Endothelial cell of umbilical vein (primary cell): ENCODE measurements around the gene TMIE. TPM values are rescaled to one million over a fixed set of nuclear protein-coding genes. Genes with fewer than 3 reads are reported as not detected.
"Not testable (repeated sequence)": the region's sequence is repeated elsewhere in the genome, so short reads cannot be mapped to it uniquely, and the experiment has no call there.

Experiments
- BruUV-seq: library from RNA; stranded (reverse); fragments of 400-500 nt; replicated peaks from 2 replicates; lab custom pipeline; 2021; lab: Mats Ljungman, UMichigan
- CTCF ChIA-PET: fragments of 300-600, 350-600 bp; sonication (Branson Sonifier 250); formaldehyde crosslinking; loops from one replicate; lab custom pipeline; 2021; ENCODE audit warnings: antibody characterized with exemption, inconsistent platforms; lab: Charles Lee
- POLR2A ChIA-PET: fragments of 300-600, 350-600 bp; sonication (Branson Sonifier 250); formaldehyde crosslinking; loops from one replicate; lab custom pipeline; 2021; ENCODE audit warnings: antibody characterized with exemption, inconsistent platforms; lab: Charles Lee
- DNase-seq: peaks from one replicate; pipeline ENCODE4 v3.0.0-alpha.2; 2011; ENCODE audit warnings: low read depth, low spot score
- FAIRE-seq: peaks from 2 replicates; lab custom pipeline; 2011; peaks lifted over from hg19 to GRCh38; lab: Jason Lieb, UNC
- H2AFZ ChIP-seq: 2 replicates; pipeline ENCODE4 v1.6.0; 2012; ENCODE audit warnings: low read depth, low read length, control low read depth, inconsistent platforms
- H3K27ac ChIP-seq: 2 replicates; pipeline ENCODE4 v1.5.1; 2011; ENCODE audit warnings: low read depth, mild to moderate bottlenecking, control low read depth, low read length, moderate library complexity; ENCODE audit not compliant: insufficient read depth
- H3K27me3 ChIP-seq, 2 experiments: 2 replicates each; pipeline versions ENCODE4 v1.6.0 to v1.6.1; 2011; ENCODE audit warnings: low read length in 2 of 2, mixed read lengths in 1 of 2; ENCODE audit not compliant: control insufficient read depth in 2 of 2, insufficient read depth in 2 of 2
- H3K36me3 ChIP-seq, 2 experiments: 2 replicates in 1 of 2; 3 replicates in 1 of 2; pipeline ENCODE4 v1.5.1; 2011; ENCODE audit warnings: low read length in 2 of 2, mild to moderate bottlenecking in 1 of 2, moderate library complexity in 1 of 2; ENCODE audit not compliant: control insufficient read depth in 2 of 2, insufficient read depth in 2 of 2; ENCODE audit errors: extremely low read depth in 1 of 2
- H3K4me1 ChIP-seq: 3 replicates; pipeline ENCODE4 v1.5.1; 2011; ENCODE audit warnings: mild to moderate bottlenecking, low read length; ENCODE audit not compliant: control insufficient read depth, insufficient read depth; ENCODE audit errors: extremely low read depth
- H3K4me2 ChIP-seq: 2 replicates; pipeline ENCODE4 v1.6.1; 2011; ENCODE audit warnings: low read length, control low read depth, mixed read lengths; ENCODE audit not compliant: insufficient read depth
- H3K4me3 ChIP-seq, 3 experiments: fragments of 200-600 bp in 1 of 3; sonication (generic), shearing (Covaris generic) in 1 of 3; replicated peaks in 1 of 3; 2 replicates each; pipeline ENCODE4 v1.5.1; 2011 to 2016; ENCODE audit warnings: control low read depth in 3 of 3, low read length in 3 of 3, mild to moderate bottlenecking in 2 of 3, inconsistent platforms in 1 of 3, low read depth in 1 of 3, moderate library complexity in 1 of 3; ENCODE audit not compliant: insufficient read depth in 1 of 3
- H3K79me2 ChIP-seq: 2 replicates; pipeline ENCODE4 v1.6.0; 2012; ENCODE audit warnings: low read length, inconsistent platforms; ENCODE audit not compliant: control insufficient read depth, insufficient read depth
- H3K9ac ChIP-seq: replicated peaks from 2 replicates; pipeline ENCODE3; 2011; ENCODE audit warnings: low read length, control low read depth; ENCODE audit not compliant: insufficient read depth; ENCODE audit errors: extremely low read depth
- H3K9me1 ChIP-seq: replicated peaks from 3 replicates; pipeline ENCODE4 v1.6.0; 2011; ENCODE audit warnings: mild to moderate bottlenecking, low read length; ENCODE audit not compliant: control insufficient read depth, insufficient read depth; ENCODE audit errors: extremely low read depth
- H3K9me3 ChIP-seq: replicated peaks from 2 replicates; pipeline ENCODE4 v1.5.1; 2012; ENCODE audit warnings: low read length, inconsistent platforms; ENCODE audit not compliant: control insufficient read depth, insufficient read depth
- H4K20me1 ChIP-seq: replicated peaks from 2 replicates; pipeline ENCODE3; 2011; ENCODE audit warnings: mild to moderate bottlenecking, low read length; ENCODE audit not compliant: control insufficient read depth, insufficient read depth; ENCODE audit errors: extremely low read depth
- EZH2 ChIP-seq: IDR thresholded peaks from 2 replicates; pipeline ENCODE4 v1.6.1; 2012; ENCODE audit warnings: borderline replicate concordance, low read depth, mild to moderate bottlenecking, moderate library complexity, low read length, inconsistent platforms; ENCODE audit not compliant: severe bottlenecking
- FOS ChIP-seq: IDR thresholded peaks from 2 replicates; pipeline ENCODE4 v1.6.1; 2011; ENCODE audit warnings: mild to moderate bottlenecking, low read length, moderate library complexity, borderline replicate concordance; ENCODE audit not compliant: insufficient read depth
- GATA2 ChIP-seq: IDR thresholded peaks from 2 replicates; pipeline ENCODE4 v1.7.0; 2011; ENCODE audit warnings: low read depth, mild to moderate bottlenecking, moderate library complexity, mixed read lengths, low read length; ENCODE audit not compliant: insufficient read length, insufficient read depth
- JUN ChIP-seq: IDR thresholded peaks from 2 replicates; pipeline ENCODE4 v1.6.1; 2011; ENCODE audit warnings: borderline replicate concordance, low read depth; ENCODE audit not compliant: insufficient read length, insufficient read depth
- MAX ChIP-seq: IDR thresholded peaks from 2 replicates; pipeline ENCODE4 v1.6.1; 2011; ENCODE audit not compliant: insufficient read depth, insufficient read length
- MYC ChIP-seq: IDR thresholded peaks from one replicate; pipeline ENCODE4 v1.6.1; 2011; ENCODE audit warnings: mild to moderate bottlenecking, low read depth, low read length
- POLR2A ChIP-seq: IDR thresholded peaks from 2 replicates; pipeline ENCODE4 v1.6.1; 2012; ENCODE audit warnings: low read depth, mild to moderate bottlenecking, control low read depth, low read length
- POLR2AphosphoS5 ChIP-seq: IDR thresholded peaks from 2 replicates; pipeline ENCODE4 v1.6.1; 2012; ENCODE audit warnings: low read depth, mild to moderate bottlenecking, control low read depth, low read length, moderate library complexity; ENCODE audit not compliant: insufficient read depth
- dilution Hi-C: fragments of 300-500 bp; cut with MboI; formaldehyde crosslinking; loops from one replicate; pipeline ENCODE4 v1.15.0; 2019; ENCODE audit warnings: low sequenced_read_pairs; ENCODE audit not compliant: extremely low pct_ligation_motif_present
- intact Hi-C: fragments of 100-400 bp; cut with micrococcal nuclease; formaldehyde crosslinking; loops from one replicate; pipeline ENCODE4 v1.10.0; 2022
- polyA plus RNA-seq, 4 experiments: library from polyadenylated mRNA; depleted of rRNA in 3 of 4; stranded (reverse) in 3 of 4; unstranded in 1 of 4; fragments of >200 nt; gene quantifications; 2 replicates each; pipeline versions ENCODE4 v1.2.1 to v1.2.3, GENCODE V29; 2011 to 2012; ENCODE audit warnings: missing spikeins in 1 of 4
- total RNA-seq: library from RNA; stranded (reverse); gene quantifications from 2 replicates; pipeline ENCODE4 v1.2.3, GENCODE V29; 2021

TMIE gene
- total and polyA plus RNA-seq, 2 donors (not counting 3 experiments of a cell fraction or from before 2014, with no cell fraction given) = 0.15 to 0.27 TPM

GRCh38 chr3:46750555-46751038, 49.4 kb downstream of the TMIE start:
- Histone ChIP-seq H3K36me3 (no peaks in the 10 kb centered on the region), H3K27me3 (peaks cover 4 to 8% of the 10 kb centered on the region in 2 experiments), H2AFZ (no peak overlapping the region), H3K9ac (no peak overlapping the region), H4K20me1 (no peaks in the 10 kb centered on the region), H3K79me2 (no peaks in the 10 kb centered on the region), H3K4me3 (no peak overlapping the region), H3K27ac (no peak overlapping the region), H3K4me1 (no peaks in the 10 kb centered on the region), H3K9me1 (no peaks in the 10 kb centered on the region), H3K4me2 (no peak overlapping the region), H3K9me3 (no peaks in the 10 kb centered on the region)
- FAIRE-seq = no peak
- ChIA-PET POLR2A (no interaction called here), CTCF (interaction anchor here (0.7 to 3.8 kb wide), 2 partner anchors 60 to 87 kb away, joined by 3 to 17 read pairs; no protein-coding TSS in a partner anchor)
- intact Hi-C loops (no loop called here), dilution Hi-C loops (no loop called here)
- DNase-seq = no peak
- BruUV-seq = no TSS peak
- TF ChIP-seq JUN (no peak), POLR2A (no peak), POLR2AphosphoS5 (no peak), MYC (no peak), MAX (no peak), FOS (no peak), GATA2 (no peak), EZH2 (no peak)

GRCh38 chr3:46753127-46753526, 51.9 kb downstream of the TMIE start:
- H3K9ac ChIP-seq, H3K9me3 ChIP-seq, H3K27ac ChIP-seq, H3K4me1 ChIP-seq, FAIRE-seq, dilution Hi-C loops, H3K27me3 ChIP-seq, intact Hi-C loops, BruUV-seq, H3K36me3 ChIP-seq, H3K4me2 ChIP-seq, H3K79me2 ChIP-seq, H3K4me3 ChIP-seq, H4K20me1 ChIP-seq, H2AFZ ChIP-seq, DNase-seq, H3K9me1 ChIP-seq: not testable (repeated sequence)
- POLR2A ChIA-PET = interaction anchor here (1.3 kb wide), 1 partner anchor 57 kb away, joined by 3 read pairs; no protein-coding TSS in a partner anchor
- CTCF ChIA-PET = interaction anchor here (1.6 to 3.8 kb wide), 2 partner anchors 57 to 59 kb away, joined by 6 to 17 read pairs; no protein-coding TSS in a partner anchor
